ENCODE data around the gene FAM236B.
"Not testable (repeated sequence)": the region's sequence is repeated elsewhere in the genome, so short reads cannot be mapped to it uniquely, and the experiment has no call there.

Gene FAM236B

DNA sequence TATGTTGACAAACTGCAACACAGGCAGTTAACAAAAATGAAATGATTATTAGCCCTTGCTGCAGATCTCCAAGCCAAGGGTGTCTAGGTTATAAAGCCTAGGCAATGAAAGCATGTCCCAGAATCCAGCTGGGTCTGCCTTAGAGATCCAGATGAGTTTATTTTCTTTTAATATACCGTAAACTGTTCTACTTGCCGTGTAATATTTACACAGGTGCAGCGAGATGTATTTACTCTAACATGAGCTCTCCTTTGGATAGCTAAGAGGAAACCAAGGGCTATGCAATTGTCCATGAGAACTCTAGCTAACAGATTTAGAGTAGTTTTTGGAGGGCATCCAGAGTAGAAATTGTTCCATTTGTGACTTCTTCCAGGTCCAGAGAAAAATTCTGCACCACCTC lies 33.9 kb downstream of the FAM236B start:
- H3K27ac ChIP-seq (ENCODE audit: low read length); H3K4me1 ChIP-seq (ENCODE audit: control insufficient read depth, insufficient read depth, low read length); H3K9ac ChIP-seq (ENCODE audit: low read length in 2 of 2): not testable (repeated sequence)

DNA sequence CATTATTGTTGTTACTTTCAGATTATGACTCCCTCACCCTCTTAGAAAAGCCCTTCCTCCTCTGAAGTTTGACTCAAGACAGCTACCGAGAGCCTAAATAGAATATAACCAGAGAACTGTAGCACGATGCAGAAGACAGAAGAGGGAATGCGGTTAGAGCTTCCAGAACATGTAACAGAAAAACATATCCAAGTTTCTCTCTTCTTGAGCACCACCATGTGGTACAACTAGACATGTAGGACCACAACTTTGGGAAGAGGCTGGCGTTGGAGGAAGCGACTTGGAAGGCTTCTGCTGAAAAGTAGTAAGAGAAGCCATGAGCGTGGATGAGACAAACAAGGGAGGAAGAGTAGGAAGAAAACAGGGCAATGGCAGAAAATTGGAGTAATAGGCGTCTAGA lies 36.9 kb downstream of the FAM236B start:
- not testable (repeated sequence) for H3K4me1 ChIP-seq (ENCODE audit: control insufficient read depth, insufficient read depth, low read length); H3K9ac ChIP-seq (ENCODE audit: low read length in 2 of 2); H3K36me3 ChIP-seq (ENCODE audit: control insufficient read depth in 2 of 2, insufficient read depth in 2 of 2, low read length in 2 of 2); H3K9me3 ChIP-seq (ENCODE audit: control insufficient read depth in 2 of 2, low read length in 2 of 2); H3K27ac ChIP-seq (ENCODE audit: low read length); H3K4me3 ChIP-seq (ENCODE audit: low read length in 2 of 2); H3K27me3 ChIP-seq (ENCODE audit: control insufficient read depth in 1 of 2, insufficient read depth in 2 of 2, low read length in 2 of 2)

More for the DNA sequence above, 33.9 kb downstream of the FAM236B start:
- H3K4me3 ChIP-seq (ENCODE audit: low read length in 2 of 2); H3K27me3 ChIP-seq (ENCODE audit: control insufficient read depth in 1 of 2, insufficient read depth in 2 of 2, low read length in 2 of 2); H3K9me3 ChIP-seq (ENCODE audit: control insufficient read depth in 2 of 2, low read length in 2 of 2); H3K36me3 ChIP-seq (ENCODE audit: control insufficient read depth in 2 of 2, insufficient read depth in 2 of 2, low read length in 2 of 2): not testable (repeated sequence)

DNA sequence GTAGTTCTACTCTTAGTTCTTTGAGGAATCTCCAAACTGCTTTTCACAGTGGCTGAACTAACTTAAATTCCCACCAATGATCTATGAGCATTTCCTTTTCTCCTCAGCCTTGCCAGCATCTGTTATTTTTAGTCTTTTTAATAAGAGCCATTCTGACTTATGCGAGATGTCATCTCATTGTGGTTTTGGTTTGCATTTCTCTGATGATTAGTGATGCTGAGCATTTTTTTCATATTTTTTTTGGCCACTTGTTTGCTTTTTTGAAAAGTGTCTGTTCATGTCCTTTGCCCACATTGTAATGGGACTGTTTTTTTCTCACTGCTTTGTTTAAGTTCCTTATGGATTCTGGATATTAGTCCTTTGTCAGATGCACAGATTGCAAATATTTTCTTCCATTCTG lies 46.9 kb downstream of the FAM236B start:
- H3K4me1 ChIP-seq (ENCODE audit: control insufficient read depth, insufficient read depth, low read length), result no peaks in the 10 kb centered on the region

DNA sequence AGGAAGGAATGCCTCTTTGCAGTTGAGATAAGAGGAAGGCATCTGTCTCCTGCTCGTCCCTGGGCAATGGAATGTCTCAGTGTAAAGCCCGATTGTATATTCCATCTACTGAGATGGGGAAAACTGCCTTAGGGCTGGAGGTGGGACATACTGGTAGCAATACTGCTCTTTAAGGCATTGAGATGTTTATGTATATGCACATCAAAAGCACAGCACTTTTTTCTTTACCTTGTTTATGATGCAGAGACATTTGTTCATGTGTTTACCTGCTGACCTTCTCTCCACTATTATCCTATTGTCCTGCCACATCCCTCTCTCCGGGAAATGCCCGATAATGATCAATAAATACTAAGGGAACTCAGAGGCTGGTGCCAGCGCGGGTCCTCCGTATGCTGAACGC lies 48.8 kb downstream of the FAM236B start:
- H3K27me3 ChIP-seq (ENCODE audit: control insufficient read depth in 1 of 2, insufficient read depth in 2 of 2, low read length in 2 of 2); H3K9me3 ChIP-seq (ENCODE audit: control insufficient read depth in 2 of 2, low read length in 2 of 2); H3K4me3 ChIP-seq (ENCODE audit: low read length in 2 of 2); H3K4me1 ChIP-seq (ENCODE audit: control insufficient read depth, insufficient read depth, low read length); H3K9ac ChIP-seq (ENCODE audit: low read length in 2 of 2); H3K36me3 ChIP-seq (ENCODE audit: control insufficient read depth in 2 of 2, insufficient read depth in 2 of 2, low read length in 2 of 2); H3K27ac ChIP-seq (ENCODE audit: low read length): not testable (repeated sequence)

More for the DNA sequence above, 46.9 kb downstream of the FAM236B start:
- peaks cover 0 to 6% of the 10 kb centered on the region in 2 donors for H3K9me3 ChIP-seq (ENCODE audit: control insufficient read depth in 2 of 2, low read length in 2 of 2)
- H3K4me3 ChIP-seq (ENCODE audit: low read length in 2 of 2), result no peak overlapping the region
- no peak overlapping the region for H3K9ac ChIP-seq (ENCODE audit: low read length in 2 of 2)
- no peaks in the 10 kb centered on the region for H3K36me3 ChIP-seq (ENCODE audit: control insufficient read depth in 2 of 2, insufficient read depth in 2 of 2, low read length in 2 of 2)
- peaks cover 0 to 4% of the 10 kb centered on the region in 2 donors for H3K27me3 ChIP-seq (ENCODE audit: control insufficient read depth in 1 of 2, insufficient read depth in 2 of 2, low read length in 2 of 2)
- no peak overlapping the region for H3K27ac ChIP-seq (ENCODE audit: low read length)

All from stomach smooth muscle (tissue), 2 donors.